B cell (primary cell): ENCODE data around the gene RPL27. TPM values are rescaled to one million over a fixed set of nuclear protein-coding genes. Genes with fewer than 3 reads are reported as not detected.
"Not testable (repeated sequence)": the region's sequence is repeated elsewhere in the genome, so short reads cannot be mapped to it uniquely, and the experiment has no call there.

ENCODE experiments used
- ATAC-seq: fragments of 200-7000 bp; cut with Tn5 transposase; one replicate; pipeline ENCODE4 v1.10.0; 2021; ENCODE audit warnings: low read depth, mild to moderate bottlenecking, moderate number of reproducible peaks, moderate library complexity
- CTCF ChIA-PET: fragments of 350-600 bp; sonication (Branson Sonifier 250); formaldehyde crosslinking; loops from one replicate; lab custom pipeline; 2021; ENCODE audit warnings: antibody characterized with exemption, inconsistent platforms; lab: Charles Lee
- POLR2A ChIA-PET: fragments of 350-600 bp; sonication (Branson Sonifier 250); formaldehyde crosslinking; loops from one replicate; lab custom pipeline; 2021; ENCODE audit warnings: antibody characterized with exemption; lab: Charles Lee
- DNase-seq: peaks from one replicate; pipeline ENCODE4 v3.0.0; 2013
- H2AFZ ChIP-seq: 2 replicates; pipeline ENCODE4 v1.6.1; 2012; ENCODE audit warnings: mild to moderate bottlenecking, low read depth, low read length; ENCODE audit not compliant: insufficient read depth, poor library complexity, severe bottlenecking
- H3K27ac ChIP-seq, 2 donors: 1 replicate in 1 of 2; 2 replicates in 1 of 2; pipeline ENCODE4 v1.5.1; 2012 to 2013; ENCODE audit warnings: low read length in 2 of 2, mild to moderate bottlenecking in 2 of 2, moderate library complexity in 1 of 2
- H3K27me3 ChIP-seq, 4 experiments: fragments of 200-600 bp in 1 of 4; sonication (generic) in 1 of 4; replicated peaks in 1 of 4; 1 replicate in 2 of 4; 2 replicates in 2 of 4; pipeline versions ENCODE4 v1.6.1 to v1.7.0; 2013 to 2016; ENCODE audit warnings: low read length in 3 of 4, mild to moderate bottlenecking in 2 of 4, mixed read lengths in 1 of 4, moderate library complexity in 1 of 4; ENCODE audit not compliant: insufficient read depth in 4 of 4, control insufficient read depth in 3 of 4; ENCODE audit errors: control extremely low read depth in 1 of 4
- H3K36me3 ChIP-seq, 2 experiments: replicated peaks in 1 of 2; 1 replicate in 1 of 2; 2 replicates in 1 of 2; pipeline versions ENCODE4 v1.6.1 to v1.7.1; 2013; ENCODE audit warnings: low read length in 1 of 2; ENCODE audit not compliant: insufficient read depth in 2 of 2, control insufficient read depth in 1 of 2; ENCODE audit errors: control extremely low read depth in 1 of 2, extremely low read depth in 1 of 2
- H3K4me1 ChIP-seq, 2 donors: fragments of 200-600 bp in 1 of 2; sonication (generic) in 1 of 2; 1 replicate in 1 of 2; 2 replicates in 1 of 2; pipeline versions ENCODE4 v1.5.1 to v1.6.1; 2013 to 2017; ENCODE audit warnings: low read length in 2 of 2; ENCODE audit not compliant: control insufficient read depth in 2 of 2, insufficient read depth in 2 of 2
- H3K4me2 ChIP-seq: replicated peaks from 2 replicates; pipeline ENCODE3; 2012; ENCODE audit warnings: mild to moderate bottlenecking, low read depth, low read length; ENCODE audit not compliant: poor library complexity, severe bottlenecking
- H3K4me3 ChIP-seq, 5 experiments: fragments of 200-600 bp in 1 of 5; sonication (generic) in 1 of 5; 1 replicate in 3 of 5; 2 replicates in 2 of 5; pipeline versions ENCODE4 v1.5.1 to v1.7.0; 2011 to 2016; ENCODE audit warnings: low read length in 4 of 5, mild to moderate bottlenecking in 4 of 5, low read depth in 2 of 5, control low read depth in 1 of 5, moderate library complexity in 1 of 5; ENCODE audit not compliant: insufficient read depth in 1 of 5; ENCODE audit errors: control extremely low read depth in 1 of 5, extremely low read depth in 1 of 5
- H3K79me2 ChIP-seq: fragments of 200-600 bp; sonication (generic); one replicate; pipeline ENCODE4 v1.6.0; 2016; ENCODE audit warnings: low read length; ENCODE audit not compliant: control insufficient read depth, insufficient read depth
- H3K9ac ChIP-seq: fragments of 200-600 bp; sonication (generic); 2 replicates; pipeline ENCODE4 v1.6.1; 2017; ENCODE audit warnings: mild to moderate bottlenecking, low read length, moderate library complexity
- H3K9me3 ChIP-seq, 3 donors: one replicate each; pipeline versions ENCODE4 v1.6.1 to v1.7.1; 2013; ENCODE audit warnings: low read length in 2 of 3; ENCODE audit not compliant: control insufficient read depth in 2 of 3, insufficient read depth in 1 of 3; ENCODE audit errors: control extremely low read depth in 1 of 3
- H4K20me1 ChIP-seq: 2 replicates; pipeline ENCODE4 v1.6.0; 2012; ENCODE audit warnings: mild to moderate bottlenecking, low read length; ENCODE audit not compliant: insufficient read depth, control insufficient read depth, poor library complexity, severe bottlenecking
- H3K27ac Mint-ChIP-seq: one replicate; pipeline ENCODE4 v1.8.0; 2021; ENCODE audit warnings: mixed read lengths
- H3K27me3 Mint-ChIP-seq: one replicate; pipeline ENCODE4 v1.8.0; 2021; ENCODE audit warnings: mixed read lengths
- H3K4me1 Mint-ChIP-seq: one replicate; pipeline ENCODE4 v1.8.0; 2021; ENCODE audit warnings: mixed read lengths
- H3K4me3 Mint-ChIP-seq: one replicate; pipeline ENCODE4 v1.8.0; 2021; ENCODE audit warnings: mixed read lengths
- H3K9me3 Mint-ChIP-seq: one replicate; pipeline ENCODE4 v1.8.0; 2022; ENCODE audit warnings: mixed read lengths; ENCODE audit not compliant: insufficient read depth
- CTCF ChIP-seq: fragments of 200-600 bp; IDR thresholded peaks from one replicate; pipeline ENCODE4 v1.8.0; 2022; ENCODE audit warnings: antibody characterized with exemption, mild to moderate bottlenecking
- EZH2 ChIP-seq: IDR thresholded peaks from 2 replicates; pipeline ENCODE4 v1.6.1; 2012; ENCODE audit warnings: borderline replicate concordance, low read depth, mild to moderate bottlenecking, moderate library complexity, low read length; ENCODE audit not compliant: insufficient read depth, poor library complexity, severe bottlenecking
- WGBS: methylation state at CpG from one replicate; pipeline ENCODE4 v1.1.5; 2013; ENCODE audit warnings: missing lambda C conversion rate; ENCODE audit not compliant: insufficient coverage; 5-methylcytosine and 5-hydroxymethylcytosine counted together
- intact Hi-C: fragments of 100-400 bp; cut with micrococcal nuclease; formaldehyde crosslinking; loops from one replicate; pipeline ENCODE4 v1.10.0; 2022
- polyA plus RNA-seq: library from polyadenylated mRNA; depleted of rRNA; stranded (reverse); fragments of >200 nt; gene quantifications from 2 replicates; pipeline ENCODE4 v1.2.3, GENCODE V29; 2012
- total RNA-seq, 2 donors: library from RNA; stranded (reverse); fragments of 120-200 nt in 1 of 2; gene quantifications; 1 replicate in 1 of 2; 2 replicates in 1 of 2; pipeline versions ENCODE4 v1.2.3 to v1.2.4, GENCODE V29; 2013 to 2022

RPL27 gene
- total and polyA plus RNA-seq, 2 donors (not counting 1 experiment from before 2014, with no cell fraction given), result 1,087 to 3,493 TPM

- Histone ChIP-seq H3K4me3 (no peak overlapping the region), H2AFZ (no peak overlapping the region), H3K4me2 (no peak overlapping the region), H3K9ac (no peak overlapping the region), H3K27ac (no peak overlapping the region), H3K79me2 (peaks cover 8% of the 10 kb centered on the region), H4K20me1 (no peaks in the 10 kb centered on the region), H3K4me1 (peaks cover 8 to 13% of the 10 kb centered on the region in 2 donors), H3K9me3 (no peaks in the 10 kb centered on the region), H3K36me3 (no peaks in the 10 kb centered on the region), H3K27me3 (no peaks in the 10 kb centered on the region)
- H3K9me3 Mint-ChIP-seq, result no peaks in the 10 kb centered on the region
- TF ChIP-seq CTCF (no peak), EZH2 (no peak)
- WGBS, result no CpG with 5 or more reads among the region's 2 CpGs
- peaks cover 12% of the 10 kb centered on the region for H3K4me1 Mint-ChIP-seq
- ATAC-seq (no peak), DNase-seq (no peak)
- no peaks in the 10 kb centered on the region for H3K27me3 Mint-ChIP-seq
- intact Hi-C loops, result no loop called here
- ChIA-PET POLR2A (no interaction called here), CTCF (no interaction called here)
- no peak overlapping the region for H3K4me3 Mint-ChIP-seq
- H3K27ac Mint-ChIP-seq, result no peak overlapping the region
These were observed 23.0 kb upstream of the RPL27 start for GRCh38 chr17:42975265-42975664.

- H2AFZ ChIP-seq, H4K20me1 ChIP-seq, intact Hi-C loops, H3K9ac ChIP-seq, H3K4me3 ChIP-seq, H3K36me3 ChIP-seq, CTCF ChIA-PET, DNase-seq, H3K4me2 ChIP-seq, H3K27ac Mint-ChIP-seq, POLR2A ChIA-PET, H3K79me2 ChIP-seq, H3K4me3 Mint-ChIP-seq, H3K27me3 ChIP-seq, H3K27me3 Mint-ChIP-seq, H3K9me3 ChIP-seq, H3K27ac ChIP-seq, ATAC-seq, H3K9me3 Mint-ChIP-seq: not testable (repeated sequence)
- H3K4me1 Mint-ChIP-seq, result peaks cover 14% of the 10 kb centered on the region
- H3K4me1 ChIP-seq, result peaks cover 8 to 13% of the 10 kb centered on the region in 2 donors
- 87% methylated on average over 12 of the region's 16 CpGs for WGBS
These were observed 22.5 kb upstream of the RPL27 start for GRCh38 chr17:42975701-42976100.
